ENCODE data around the gene BCL6B. TPM values are rescaled to one million over a fixed set of nuclear protein-coding genes. Genes with fewer than 3 reads are reported as not detected.

BCL6B gene
- total and polyA plus RNA-seq, 10 of the 15 experiments (the other 5 are each of a cell fraction or from before 2014, with no cell fraction given), result 0.06 to 0.85 (median 0.11) TPM; not detected in 1

DNA sequence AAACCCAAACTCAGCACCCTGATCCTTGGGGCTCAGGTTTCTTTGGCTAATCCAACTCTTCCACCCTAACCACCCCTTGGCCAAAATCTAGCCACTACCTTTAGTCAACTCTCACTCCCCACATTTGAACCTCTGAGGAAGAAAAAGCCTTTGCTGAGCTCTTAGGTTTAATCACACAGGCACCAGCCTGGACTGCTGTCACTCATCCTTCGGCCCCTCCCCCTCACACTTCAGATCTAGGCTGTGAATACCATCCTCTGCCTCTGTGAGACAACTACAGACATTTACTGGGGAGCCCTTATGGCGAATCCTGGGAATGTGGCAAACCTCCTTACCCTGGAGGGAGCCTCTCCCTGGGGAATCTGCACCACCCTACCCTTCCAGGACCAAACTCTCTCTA, 15.7 kb upstream of the BCL6B start:
- Histone ChIP-seq H3K9ac (ENCODE audit: control insufficient read depth, insufficient read depth, low read length) (no peak overlapping the region), H3K27me3 (replicated peaks in 1 of 2; ENCODE audit: control insufficient read depth in 2 of 2, insufficient read depth in 2 of 2, low read length in 1 of 2) (no peaks in the 10 kb centered on the region), H3K27ac (ENCODE audit: control insufficient read depth, insufficient read depth) (no peak overlapping the region), H4K20me1 (ENCODE audit: control insufficient read depth, insufficient read depth) (no peaks in the 10 kb centered on the region), H3K4me1 (ENCODE audit: control insufficient read depth, insufficient read depth, low read length) (0 out of 2 replicates have a peak, but pooled peaks cover 8% of the 10 kb centered on the region), H3K79me2 (ENCODE audit: control insufficient read depth, insufficient read depth, low read length) (peaks cover 27% of the 10 kb centered on the region), H3K9me3 (replicated peaks; ENCODE audit: control insufficient read depth, insufficient read depth, low read length) (no peaks in the 10 kb centered on the region), H3K4me2 (ENCODE audit: control insufficient read depth, insufficient read depth) (no peak overlapping the region), H3K36me3 (ENCODE audit: control insufficient read depth in 2 of 2, insufficient read depth in 2 of 2, low read length in 1 of 2) (peaks cover 1 to 3% of the 10 kb centered on the region in 2 experiments), H2AFZ (ENCODE audit: control insufficient read depth, low read depth, low read length) (no peak overlapping the region), H3K4me3 (no peak overlapping the region)
- SMC1A ChIA-PET (ENCODE audit: uncharacterized antibody, unreplicated experiment), result interaction anchor here (1.1 to 1.6 kb wide), 4 partner anchors 13 to 94 kb away, joined by 3 to 6 read pairs (median 4); no protein-coding TSS in a partner anchor
- CTCF ChIA-PET, result interaction anchor here (1.0 to 15.9 kb wide), 4 partner anchors 11 to 164 kb away, joined by 4 to 237 read pairs (median 92); a partner anchor contains a TSS
- ATAC-seq (peak; percentile 54; the same call in 2 of the 3 replicates), DNase-seq (ENCODE audit: low read depth, low spot score) (no peak), FAIRE-seq (no peak)
- POLR2A ChIA-PET, result interaction anchor here (0.7 kb wide), 1 partner anchor 116 kb away, joined by 3 read pairs; no protein-coding TSS in a partner anchor
- no TSS peak for BruUV-seq (replicated peaks)
- intact Hi-C loops (cut with micrococcal nuclease; ENCODE audit: unreplicated experiment), result no loop called here
- RAD21 ChIA-PET (ENCODE audit: unreplicated experiment), result interaction anchor here (0.6 to 1.8 kb wide), 4 partner anchors 92 to 341 kb away, joined by 3 to 7 read pairs (median 5); no protein-coding TSS in a partner anchor
- 59% methylated on average over 2 of the region's 2 CpGs for whole genome bisulfite sequencing (ENCODE audit: insufficient coverage, insufficient replicate concordance, low lambda C conversion rate, missing lambda C conversion rate)
- TF ChIP-seq EED (IDR thresholded peaks at IDR 0.05; ENCODE audit: low read depth) (no peak), ZNF274 (IDR thresholded peaks at IDR 0.05; ENCODE audit: insufficient read depth, insufficient read length) (no peak), SREBF1 (IDR thresholded peaks at IDR 0.05; ENCODE audit: low read length) (no peak), ZSCAN29 (IDR thresholded peaks at IDR 0.05) (no peak), CEBPB (IDR thresholded peaks at IDR 0.05; ENCODE audit: borderline replicate concordance in 1 of 2, low read depth in 2 of 2, low read length in 2 of 2) (no peak), GATAD2B (conservative IDR thresholded peaks at IDR 0.05; ENCODE audit: low read depth) (no peak)
- TF ChIP-seq, protein P1, sequence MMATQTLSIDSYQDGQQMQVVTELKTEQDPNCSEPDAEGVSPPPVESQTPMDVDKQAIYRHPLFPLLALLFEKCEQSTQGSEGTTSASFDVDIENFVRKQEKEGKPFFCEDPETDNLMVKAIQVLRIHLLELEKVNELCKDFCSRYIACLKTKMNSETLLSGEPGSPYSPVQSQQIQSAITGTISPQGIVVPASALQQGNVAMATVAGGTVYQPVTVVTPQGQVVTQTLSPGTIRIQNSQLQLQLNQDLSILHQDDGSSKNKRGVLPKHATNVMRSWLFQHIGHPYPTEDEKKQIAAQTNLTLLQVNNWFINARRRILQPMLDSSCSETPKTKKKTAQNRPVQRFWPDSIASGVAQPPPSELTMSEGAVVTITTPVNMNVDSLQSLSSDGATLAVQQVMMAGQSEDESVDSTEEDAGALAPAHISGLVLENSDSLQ (IDR thresholded peaks at IDR 0.05), result peak; percentile 96
- TF ChIP-seq, protein P2, sequence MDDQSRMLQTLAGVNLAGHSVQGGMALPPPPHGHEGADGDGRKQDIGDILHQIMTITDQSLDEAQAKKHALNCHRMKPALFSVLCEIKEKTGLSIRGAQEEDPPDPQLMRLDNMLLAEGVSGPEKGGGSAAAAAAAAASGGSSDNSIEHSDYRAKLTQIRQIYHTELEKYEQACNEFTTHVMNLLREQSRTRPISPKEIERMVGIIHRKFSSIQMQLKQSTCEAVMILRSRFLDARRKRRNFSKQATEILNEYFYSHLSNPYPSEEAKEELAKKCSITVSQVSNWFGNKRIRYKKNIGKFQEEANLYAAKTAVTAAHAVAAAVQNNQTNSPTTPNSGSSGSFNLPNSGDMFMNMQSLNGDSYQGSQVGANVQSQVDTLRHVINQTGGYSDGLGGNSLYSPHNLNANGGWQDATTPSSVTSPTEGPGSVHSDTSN (IDR thresholded peaks at IDR 0.05; ENCODE audit: insufficient replicate concordance, low read depth, low read length), result peak; percentile 88
- in situ Hi-C loops (cut with MboI), result loop anchor here (5.0 to 10.0 kb wide), 2 partner anchors 95 to 162 kb away; no protein-coding TSS in a partner anchor

All from GM12878 (cell line).